D721Med (cell line): ENCODE results near the gene SERTAD1.

Source experiments
- DNase-seq: peaks from one replicate; pipeline ENCODE4 v3.0.0; 2011; ENCODE audit warnings: low spot score; ENCODE audit not compliant: insufficient read length
- FAIRE-seq: peaks from 2 replicates; lab custom pipeline; 2011; peaks lifted over from hg19 to GRCh38; lab: Jason Lieb, UNC
- CTCF ChIP-seq: IDR thresholded peaks from 2 replicates; pipeline ENCODE4 v1.5.1; 2012; ENCODE audit warnings: mild to moderate bottlenecking, control low read depth; ENCODE audit not compliant: insufficient read depth; ENCODE audit errors: missing control alignments

Gene SERTAD1

GRCh38 chr19:40450664-40451063 is 24.9 kb upstream of the SERTAD1 start:
- TF ChIP-seq CTCF = no peak
- DNase-seq (no peak), FAIRE-seq (no peak)

DNA sequence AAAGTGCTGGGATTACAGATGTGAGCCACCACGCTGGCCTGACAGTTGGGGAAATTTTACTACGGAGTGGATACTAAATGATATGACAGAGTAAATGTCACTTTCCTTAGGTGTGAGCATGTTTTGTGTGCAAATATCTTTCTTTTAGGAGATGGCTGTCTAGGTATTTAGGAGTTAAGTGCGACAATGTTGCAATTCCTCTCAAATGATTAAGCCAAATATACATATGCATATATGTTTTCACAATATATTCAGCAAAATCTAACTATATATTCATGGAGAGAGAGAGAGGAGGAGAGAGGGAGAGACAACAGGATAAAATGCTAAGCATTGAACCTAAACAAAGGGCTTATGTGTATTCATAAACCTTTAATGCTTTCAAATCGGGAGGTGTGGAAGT is 23.7 kb upstream of the SERTAD1 start:
- DNase-seq (no peak), FAIRE-seq (no peak)
- TF ChIP-seq CTCF = no peak

GRCh38 chr19:40446263-40446784 is 20.5 kb upstream of the SERTAD1 start:
- TF ChIP-seq CTCF = no peak
- FAIRE-seq (no peak), DNase-seq (no peak)

DNA sequence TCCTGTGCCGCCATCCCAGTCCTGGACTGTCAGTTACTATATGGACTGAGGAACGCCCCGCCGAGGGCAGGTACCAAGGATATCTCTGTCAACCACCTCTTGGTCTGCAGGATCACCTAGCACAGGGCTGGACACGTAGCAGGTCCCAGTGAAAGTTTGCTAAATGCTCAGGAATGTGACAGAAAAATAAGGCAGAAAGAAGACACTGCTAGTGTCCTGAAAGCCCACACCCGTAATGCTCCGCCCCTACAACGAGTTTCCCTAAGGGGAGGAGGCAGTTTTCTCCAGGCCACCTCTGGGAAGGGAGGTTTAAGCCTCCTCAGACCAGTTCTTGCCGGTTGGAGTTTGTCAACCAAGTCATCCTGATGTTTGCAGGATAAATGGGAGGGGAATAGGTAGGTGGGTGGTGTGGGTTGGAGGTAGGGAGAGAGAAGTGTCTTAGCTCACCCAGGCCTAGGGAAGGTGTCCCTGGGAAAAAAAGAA is 20.0 kb upstream of the SERTAD1 start:
- DNase-seq = no peak
- no peak for FAIRE-seq
- TF ChIP-seq CTCF = no peak

- peak; percentile 56 for TF ChIP-seq CTCF
- FAIRE-seq (no peak), DNase-seq (no peak)
These were observed 19.1 kb upstream of the SERTAD1 start for GRCh38 chr19:40444825-40445312.

- no peak for TF ChIP-seq CTCF
- no peak for FAIRE-seq
These were observed 18.4 kb upstream of the SERTAD1 start, which contains the start of gene SERTAD3 for GRCh38 chr19:40444000-40444824. SERTAD3 (minus strand) TSS chr19:40444335; CDS start chr19:40442080, 2,255 bp downstream.

More at GRCh38 chr19:40444000-40444824, 18.4 kb upstream of the SERTAD1 start, which contains the start of gene SERTAD3:
- DNase-seq = peak; percentile 84
